Heart left ventricle (tissue), 16 donors: ENCODE results near the gene LAMA3. TPM values are rescaled to one million over a fixed set of nuclear protein-coding genes. Genes with fewer than 3 reads are reported as not detected.

ENCODE experiments used
- ATAC-seq, 4 donors: fragments of 200-7000 bp; cut with Tn5 transposase; one replicate each; pipeline ENCODE4 v1.9.1; 2020 to 2022; ENCODE audit warnings: moderate library complexity in 4 of 4, mild to moderate bottlenecking in 3 of 4, moderate number of reproducible peaks in 1 of 4
- DNase-seq, 5 donors: peaks; one replicate each; pipeline ENCODE4 v3.0.0-alpha.2; 2020
- H3K27ac ChIP-seq, 12 donors: fragments of 200-600 bp; sonication (generic) in 4 of 12; one replicate each; pipeline versions ENCODE4 v1.5.0 to v1.8.0; 2016 to 2022; ENCODE audit warnings: mild to moderate bottlenecking in 2 of 12
- H3K27me3 ChIP-seq, 9 donors: fragments of 200-600 bp; sonication (generic) in 2 of 9; one replicate each; pipeline versions ENCODE4 v1.5.1 to v1.8.0; 2016 to 2022; ENCODE audit warnings: mild to moderate bottlenecking in 3 of 9
- H3K36me3 ChIP-seq, 9 donors: fragments of 200-600 bp; sonication (generic) in 2 of 9; one replicate each; pipeline versions ENCODE4 v1.5.0 to v1.8.0; 2018 to 2022; ENCODE audit warnings: mild to moderate bottlenecking in 2 of 9
- H3K4me1 ChIP-seq, 12 donors: fragments of 200-600 bp; sonication (generic) in 4 of 12; one replicate each; pipeline versions ENCODE4 v1.5.0 to v1.8.0; 2016 to 2022; ENCODE audit warnings: mild to moderate bottlenecking in 3 of 12
- H3K4me3 ChIP-seq, 12 donors: fragments of 200-600 bp; sonication (generic) in 4 of 12; one replicate each; pipeline versions ENCODE4 v1.5.0 to v1.8.0; 2017 to 2022; ENCODE audit warnings: mild to moderate bottlenecking in 9 of 12, moderate library complexity in 4 of 12
- H3K9me3 ChIP-seq, 12 donors: fragments of 200-600 bp; sonication (generic) in 4 of 12; one replicate each; pipeline versions ENCODE4 v1.5.0 to v1.8.0; 2016 to 2022; ENCODE audit warnings: mild to moderate bottlenecking in 1 of 12
- CTCF ChIP-seq, 12 donors: fragments of 200-600 bp; sonication (generic) in 4 of 12; IDR thresholded peaks; one replicate each; pipeline versions ENCODE4 v1.5.0 to v1.8.0; 2018 to 2022; ENCODE audit warnings: antibody characterized with exemption in 12 of 12, mild to moderate bottlenecking in 5 of 12
- POLR2A ChIP-seq, 2 donors: fragments of 450-650 bp; IDR thresholded peaks; one replicate each; pipeline ENCODE4 v1.6.1; 2017; ENCODE audit warnings: antibody characterized with exemption in 2 of 2, mild to moderate bottlenecking in 2 of 2, moderate library complexity in 2 of 2
- WGBS, 4 donors: extraction: QIAGEN DNeasy Blood & Tissue Kit in 2 of 4; methylation state at CpG; one replicate each; pipeline versions ENCODE4 v1.1.5 to v1.1.7; 2013 to 2018; 5-methylcytosine and 5-hydroxymethylcytosine counted together
- intact Hi-C, 10 donors: fragments of 100-400 bp; cut with DNase I; formaldehyde crosslinking; loops; one replicate each; pipeline versions ENCODE4 v1.11.1 to v1.14.2; 2022
- polyA plus RNA-seq, 2 donors: library from polyadenylated mRNA; stranded (reverse); fragments of 200-250 nt; gene quantifications; one replicate each; pipeline ENCODE4 v1.2.3, GENCODE V29; 2013
- total RNA-seq, 9 donors: library from RNA; depleted of rRNA in 2 of 9; stranded (reverse); fragments of >200 nt in 2 of 9; fragmentation: NEBNext Ultra II Directional in 3 of 9; extraction: Animal tissue kit (Norgen Biotek cat#: 25700) in 3 of 9; gene quantifications; one replicate each; pipeline versions ENCODE4 v1.1.0 to v1.2.4, GENCODE V29; 2016 to 2023
- donor health status: ischemic (EF 13 %, LVEDD 7.1; RV severe dilation, severe dysfunction).
- donor health status: healthy with polysubstance abuse.
- donor health status: DM: no; HTN: yes; CAD: no.
- donor health status: DM: no; HTN: no; CAD: no.
- donor health status: ischemic (EF 25% LVEDD 6.9; RV normal size, moderate dysfunction).
- donor health status: ischemic (EF 25% LVEDD 5.7; RV mildly dilated, moderate dysfunction).
- donor health status: healthy.
- donor health status: DM: yes; HTN: yes; CAD: no.
- donor health status: ischemic (EF 35%, LVEDD 5.7; RV mildly dilated, moderate dysfunction).
- donor health status: nonischemic (EF 11% LVEDD 7.7; RV severe dilation, severe dysfunction).
- donor health status: DM: yes; HTN: yes; CAD: no.
- donor health status: PGD.
- donor health status: ischemic (EF 29% LVEDD 5.4; RV normal size, mild dysfunction).
- donor health status: nonischemic (EF 23%, LVEDD 6.1; RV moderate dilation, normal function).

LAMA3 gene
- total and polyA plus RNA-seq, 11 donors, result 1.2 to 6.6 (median 3.2) TPM

- no peak for ATAC-seq
- no peaks in the 10 kb centered on the region for H3K27me3 ChIP-seq
- peaks cover 0 to 39% (median 10%) of the 10 kb centered on the region in 12 donors for H3K4me1 ChIP-seq
- H3K9me3 ChIP-seq, result no peaks in the 10 kb centered on the region
- no peak for TF ChIP-seq POLR2A (IDR thresholded peaks at IDR 0.05)
- TF ChIP-seq CTCF (IDR thresholded peaks at IDR 0.05), result no peak
- intact Hi-C loops, result no loop called here
- 73 to 80% (median 75%) methylated on average over 6 of the region's 6 CpGs for WGBS, 4 donors
- no peak overlapping the region for H3K27ac ChIP-seq
- DNase-seq, result no peak
- H3K4me3 ChIP-seq, result no peak overlapping the region
- no peaks in the 10 kb centered on the region for H3K36me3 ChIP-seq
Observed at GRCh38 chr18:23652232-23652631, 37.0 kb upstream of the LAMA3 start.

GRCh38 chr18:23658285-23658684 lies 31.0 kb upstream of the LAMA3 start:
- 92 to 97% (median 96%) methylated on average over 5 of the region's 5 CpGs for WGBS, 4 donors
- peaks cover 0 to 15% (median 2%) of the 10 kb centered on the region in 12 donors for H3K4me1 ChIP-seq
- TF ChIP-seq CTCF (IDR thresholded peaks at IDR 0.05), result no peak
- no peak for TF ChIP-seq POLR2A (IDR thresholded peaks at IDR 0.05)
- intact Hi-C loops, result no loop called here
- DNase-seq (no peak), ATAC-seq (no peak)
- peaks cover 0 to 20% (median 2%) of the 10 kb centered on the region in 9 donors for H3K27me3 ChIP-seq
- no peaks in the 10 kb centered on the region for H3K9me3 ChIP-seq
- no peaks in the 10 kb centered on the region for H3K36me3 ChIP-seq
- H3K4me3 ChIP-seq, result no peak overlapping the region
- H3K27ac ChIP-seq, result no peak overlapping the region

- TF ChIP-seq POLR2A (IDR thresholded peaks at IDR 0.05), result no peak
- no peak for TF ChIP-seq CTCF (IDR thresholded peaks at IDR 0.05)
- Histone ChIP-seq H3K4me1 (peaks cover 0 to 19% (median 5%) of the 10 kb centered on the region in 12 donors), H3K4me3 (peak overlapping the region; percentile 64 to 84 (median 70)), H3K9me3 (no peaks in the 10 kb centered on the region), H3K27ac (peak overlapping the region in 4 of 12 donors; percentile 65 to 81 (median 68)), H3K27me3 (peaks cover 0 to 20% (median 3%) of the 10 kb centered on the region in 9 donors), H3K36me3 (no peaks in the 10 kb centered on the region)
- WGBS, 4 donors, result 55 to 66% (median 62%) methylated on average over 9 of the region's 9 CpGs
- DNase-seq (no peak), ATAC-seq (no peak)
- intact Hi-C loops, result no loop called here
Observed at GRCh38 chr18:23661735-23662308, 27.4 kb upstream of the LAMA3 start.

- WGBS, 4 donors, result 1 to 4% (median 2%) methylated on average over 31 to 86 of the region's 86 CpGs
- TF ChIP-seq POLR2A (IDR thresholded peaks at IDR 0.05), result no peak
- no peak for TF ChIP-seq CTCF (IDR thresholded peaks at IDR 0.05)
- intact Hi-C loops, result no loop called here
Observed at GRCh38 chr18:23662309-23663263, 26.7 kb upstream of the LAMA3 start, which contains the start of gene ANKRD29. TSS of gene ANKRD29 (minus strand) at chr18:23662911. CDS start at chr18:23662730, 181 bp downstream.

More at GRCh38 chr18:23662309-23663263, 26.7 kb upstream of the LAMA3 start, which contains the start of gene ANKRD29:
- peaks cover 0 to 19% (median 5%) of the 10 kb centered on the region in 12 donors for H3K4me1 ChIP-seq
- peak in 3 of 4 donors; percentile 77 to 90 (median 82) for ATAC-seq
- peak; percentile 41 to 77 (median 55) for DNase-seq
- H3K9me3 ChIP-seq, result no peaks in the 10 kb centered on the region
- peaks cover 0 to 20% (median 3%) of the 10 kb centered on the region in 9 donors for H3K27me3 ChIP-seq
- H3K36me3 ChIP-seq, result no peaks in the 10 kb centered on the region
- H3K4me3 ChIP-seq, result peak within 1 kb of the TSS; percentile 64 to 84 (median 70)
- H3K27ac ChIP-seq, result peak within 1 kb of the TSS in 7 of 12 donors; percentile 43 to 81 (median 65)
